Liver (tissue), 3 donors: Measurements from ENCODE around the gene ALKBH1.

ENCODE experiments used
- ATF3 ChIP-seq: IDR thresholded peaks from 2 replicates; pipeline ENCODE4 v1.6.1; 2016; ENCODE audit warnings: antibody characterized with exemption
- EGR1 ChIP-seq, 2 donors: IDR thresholded peaks; 2 replicates each; pipeline ENCODE4 v1.6.1; 2016 to 2018; ENCODE audit warnings: antibody characterized with exemption in 2 of 2, low read depth in 2 of 2
- HNF4A ChIP-seq, 2 donors: conservative IDR thresholded peaks; 2 replicates each; pipeline ENCODE4 v1.6.1; 2016; ENCODE audit warnings: antibody characterized with exemption in 2 of 2, mild to moderate bottlenecking in 2 of 2
- HNF4G ChIP-seq: IDR thresholded peaks from 2 replicates; pipeline ENCODE4 v1.6.1; 2016; ENCODE audit warnings: antibody characterized with exemption
- JUND ChIP-seq, 2 donors: IDR thresholded peaks; 2 replicates each; pipeline ENCODE4 v1.6.1; 2016; ENCODE audit warnings: antibody characterized with exemption in 2 of 2
- RAD21 ChIP-seq, 2 donors: IDR thresholded peaks; 2 replicates each; pipeline ENCODE4 v1.6.1; 2016; ENCODE audit warnings: antibody characterized with exemption in 2 of 2, mild to moderate bottlenecking in 2 of 2
- RXRA ChIP-seq, 2 donors: IDR thresholded peaks; 2 replicates each; pipeline ENCODE4 v1.6.1; 2017 to 2018; ENCODE audit warnings: antibody characterized with exemption in 2 of 2, mild to moderate bottlenecking in 1 of 2
- SP1 ChIP-seq: IDR thresholded peaks from 2 replicates; pipeline ENCODE4 v1.6.1; 2018; ENCODE audit warnings: antibody characterized with exemption, mild to moderate bottlenecking
- TAF1 ChIP-seq: conservative IDR thresholded peaks from 2 replicates; pipeline ENCODE4 v1.6.1; 2016; ENCODE audit warnings: antibody characterized with exemption, mild to moderate bottlenecking
- YY1 ChIP-seq: IDR thresholded peaks from 2 replicates; pipeline ENCODE4 v1.6.1; 2016; ENCODE audit warnings: antibody characterized with exemption, mild to moderate bottlenecking
- TF ChIP-seq, protein P1 (sequence below): fragments of 150-350 bp; IDR thresholded peaks from 2 replicates; pipeline ENCODE4 v1.5.1; 2017; ENCODE audit warnings: improper control_type of control experiment, low read depth, low read length; ENCODE audit not compliant: missing input control
- TF ChIP-seq, protein P2 (sequence below): IDR thresholded peaks from 2 replicates; pipeline ENCODE4 v1.6.1; 2016; ENCODE audit warnings: antibody characterized with exemption, mild to moderate bottlenecking
- donor health status: healthy.
- donor health status: healthy.

DNA sequence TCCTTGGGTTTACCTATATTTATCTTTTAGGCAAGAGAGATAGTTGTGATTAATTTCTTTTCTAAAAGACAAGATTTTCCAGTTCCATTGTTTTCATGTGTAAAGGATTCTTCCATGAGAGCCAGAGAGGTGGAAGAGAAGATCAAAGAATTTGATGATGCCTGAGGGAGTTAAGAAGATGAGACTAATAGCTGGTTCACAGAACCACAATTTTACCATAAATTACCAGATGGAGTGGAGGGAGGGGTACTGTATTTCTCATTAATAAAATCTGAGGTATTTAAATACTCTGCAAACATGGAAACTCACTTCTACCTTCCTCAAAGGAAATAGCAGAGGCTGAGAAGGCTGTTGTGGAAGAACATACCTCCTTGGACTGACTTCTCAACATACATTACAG, 34.6 kb downstream of the ALKBH1 start:
- TF ChIP-seq, protein P1, sequence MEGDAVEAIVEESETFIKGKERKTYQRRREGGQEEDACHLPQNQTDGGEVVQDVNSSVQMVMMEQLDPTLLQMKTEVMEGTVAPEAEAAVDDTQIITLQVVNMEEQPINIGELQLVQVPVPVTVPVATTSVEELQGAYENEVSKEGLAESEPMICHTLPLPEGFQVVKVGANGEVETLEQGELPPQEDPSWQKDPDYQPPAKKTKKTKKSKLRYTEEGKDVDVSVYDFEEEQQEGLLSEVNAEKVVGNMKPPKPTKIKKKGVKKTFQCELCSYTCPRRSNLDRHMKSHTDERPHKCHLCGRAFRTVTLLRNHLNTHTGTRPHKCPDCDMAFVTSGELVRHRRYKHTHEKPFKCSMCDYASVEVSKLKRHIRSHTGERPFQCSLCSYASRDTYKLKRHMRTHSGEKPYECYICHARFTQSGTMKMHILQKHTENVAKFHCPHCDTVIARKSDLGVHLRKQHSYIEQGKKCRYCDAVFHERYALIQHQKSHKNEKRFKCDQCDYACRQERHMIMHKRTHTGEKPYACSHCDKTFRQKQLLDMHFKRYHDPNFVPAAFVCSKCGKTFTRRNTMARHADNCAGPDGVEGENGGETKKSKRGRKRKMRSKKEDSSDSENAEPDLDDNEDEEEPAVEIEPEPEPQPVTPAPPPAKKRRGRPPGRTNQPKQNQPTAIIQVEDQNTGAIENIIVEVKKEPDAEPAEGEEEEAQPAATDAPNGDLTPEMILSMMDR, result no peak
- TF ChIP-seq, protein P2, sequence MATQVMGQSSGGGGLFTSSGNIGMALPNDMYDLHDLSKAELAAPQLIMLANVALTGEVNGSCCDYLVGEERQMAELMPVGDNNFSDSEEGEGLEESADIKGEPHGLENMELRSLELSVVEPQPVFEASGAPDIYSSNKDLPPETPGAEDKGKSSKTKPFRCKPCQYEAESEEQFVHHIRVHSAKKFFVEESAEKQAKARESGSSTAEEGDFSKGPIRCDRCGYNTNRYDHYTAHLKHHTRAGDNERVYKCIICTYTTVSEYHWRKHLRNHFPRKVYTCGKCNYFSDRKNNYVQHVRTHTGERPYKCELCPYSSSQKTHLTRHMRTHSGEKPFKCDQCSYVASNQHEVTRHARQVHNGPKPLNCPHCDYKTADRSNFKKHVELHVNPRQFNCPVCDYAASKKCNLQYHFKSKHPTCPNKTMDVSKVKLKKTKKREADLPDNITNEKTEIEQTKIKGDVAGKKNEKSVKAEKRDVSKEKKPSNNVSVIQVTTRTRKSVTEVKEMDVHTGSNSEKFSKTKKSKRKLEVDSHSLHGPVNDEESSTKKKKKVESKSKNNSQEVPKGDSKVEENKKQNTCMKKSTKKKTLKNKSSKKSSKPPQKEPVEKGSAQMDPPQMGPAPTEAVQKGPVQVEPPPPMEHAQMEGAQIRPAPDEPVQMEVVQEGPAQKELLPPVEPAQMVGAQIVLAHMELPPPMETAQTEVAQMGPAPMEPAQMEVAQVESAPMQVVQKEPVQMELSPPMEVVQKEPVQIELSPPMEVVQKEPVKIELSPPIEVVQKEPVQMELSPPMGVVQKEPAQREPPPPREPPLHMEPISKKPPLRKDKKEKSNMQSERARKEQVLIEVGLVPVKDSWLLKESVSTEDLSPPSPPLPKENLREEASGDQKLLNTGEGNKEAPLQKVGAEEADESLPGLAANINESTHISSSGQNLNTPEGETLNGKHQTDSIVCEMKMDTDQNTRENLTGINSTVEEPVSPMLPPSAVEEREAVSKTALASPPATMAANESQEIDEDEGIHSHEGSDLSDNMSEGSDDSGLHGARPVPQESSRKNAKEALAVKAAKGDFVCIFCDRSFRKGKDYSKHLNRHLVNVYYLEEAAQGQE, result no peak
- TF ChIP-seq HNF4A (conservative IDR thresholded peaks at IDR 0.05) (no peak), TAF1 (no peak), ATF3 (no peak), RXRA (IDR thresholded peaks at IDR 0.05) (no peak), EGR1 (IDR thresholded peaks at IDR 0.05; ENCODE audit: low read depth in 2 of 2) (no peak), RAD21 (IDR thresholded peaks at IDR 0.05) (no peak), JUND (IDR thresholded peaks at IDR 0.05) (no peak), SP1 (no peak), YY1 (no peak), HNF4G (no peak)
